PC-9 (cell line): ENCODE results near the gene TMEM222.

ENCODE experiments used
- CTCF ChIP-seq: fragments of 200-600 bp; sonication (generic); conservative IDR thresholded peaks from 2 replicates; pipeline ENCODE4 v1.6.1; 2017; ENCODE audit warnings: mixed run types, antibody characterized with exemption, mild to moderate bottlenecking, moderate library complexity
- EZH2 ChIP-seq: fragments of 200-600 bp; sonication (generic); IDR thresholded peaks from 2 replicates; pipeline ENCODE4 v1.8.0; 2017; ENCODE audit warnings: antibody characterized with exemption, low read depth

GRCh38 chr1:27350663-27351540, 28.9 kb downstream of the TMEM222 start:
- TF ChIP-seq CTCF: no peak
- no peak for TF ChIP-seq EZH2
